HUES64 (cell line): ENCODE measurements around the gene MEP1B. TPM values are rescaled to one million over a fixed set of nuclear protein-coding genes. Genes with fewer than 3 reads are reported as not detected.
A peak's percentile ranks its signal among the peaks of the same experiment; 100 is the strongest.
"Not testable (repeated sequence)": the region's sequence is repeated elsewhere in the genome, so short reads cannot be mapped to it uniquely, and the experiment has no call there.

Experiments used
- H3K27ac ChIP-seq: 2 replicates; pipeline ENCODE4 v1.7.0; 2013; ENCODE audit warnings: low read depth, low read length, inconsistent platforms
- H3K27me3 ChIP-seq: 2 replicates; pipeline ENCODE4 v1.6.1; 2013; ENCODE audit warnings: mild to moderate bottlenecking, low read length; ENCODE audit not compliant: insufficient read depth
- H3K36me3 ChIP-seq: 2 replicates; pipeline ENCODE4 v1.6.1; 2013; ENCODE audit warnings: mild to moderate bottlenecking, low read length; ENCODE audit not compliant: insufficient read depth
- H3K4me1 ChIP-seq: 2 replicates; pipeline ENCODE4 v1.6.1; 2013; ENCODE audit warnings: mild to moderate bottlenecking, low read length, moderate library complexity; ENCODE audit not compliant: insufficient read depth
- H3K4me3 ChIP-seq: 2 replicates; pipeline ENCODE4 v1.5.1; 2013; ENCODE audit warnings: mild to moderate bottlenecking, low read length, moderate library complexity
- H3K9ac ChIP-seq: 2 replicates; pipeline ENCODE4 v1.6.1; 2013; ENCODE audit warnings: mild to moderate bottlenecking, low read depth, low read length
- H3K9me3 ChIP-seq: 2 replicates; pipeline ENCODE4 v1.6.1; 2013; ENCODE audit warnings: low read depth, low read length; ENCODE audit not compliant: insufficient read depth
- WGBS: fragments of 150-250, 120-280 bp; methylation state at CpG from one replicate; pipeline ENCODE4 v1.1.7; 2013; ENCODE audit warnings: missing lambda C conversion rate; 5-methylcytosine and 5-hydroxymethylcytosine counted together
- polyA plus RNA-seq, 2 experiments: library from polyadenylated mRNA; stranded (reverse); fragments of 50-300 nt; gene quantifications; one replicate each; pipeline ENCODE4 v1.2.3, GENCODE V29; 2013

MEP1B gene
- polyA plus RNA-seq (2013, experiment 1 of 2), result not detected
- polyA plus RNA-seq (2013, experiment 2 of 2), result not detected

- no peaks in the 10 kb centered on the region for H3K36me3 ChIP-seq
- H3K4me3 ChIP-seq, result no peak within 1 kb of the TSS
- H3K27ac ChIP-seq, result no peak within 1 kb of the TSS
- H3K27me3 ChIP-seq, result no peaks in the 10 kb centered on the region
- 95% methylated on average over 1 of the region's 2 CpGs for WGBS
- H3K9ac ChIP-seq, result no peak within 1 kb of the TSS
- no peaks in the 10 kb centered on the region for H3K9me3 ChIP-seq
- H3K4me1 ChIP-seq, result no peaks in the 10 kb centered on the region
Measured at GRCh38 chr18:32189790-32190189, at the start of gene MEP1B. MEP1B (plus strand) TSS chr18:32190039; CDS start chr18:32190071, 32 bp downstream.

DNA sequence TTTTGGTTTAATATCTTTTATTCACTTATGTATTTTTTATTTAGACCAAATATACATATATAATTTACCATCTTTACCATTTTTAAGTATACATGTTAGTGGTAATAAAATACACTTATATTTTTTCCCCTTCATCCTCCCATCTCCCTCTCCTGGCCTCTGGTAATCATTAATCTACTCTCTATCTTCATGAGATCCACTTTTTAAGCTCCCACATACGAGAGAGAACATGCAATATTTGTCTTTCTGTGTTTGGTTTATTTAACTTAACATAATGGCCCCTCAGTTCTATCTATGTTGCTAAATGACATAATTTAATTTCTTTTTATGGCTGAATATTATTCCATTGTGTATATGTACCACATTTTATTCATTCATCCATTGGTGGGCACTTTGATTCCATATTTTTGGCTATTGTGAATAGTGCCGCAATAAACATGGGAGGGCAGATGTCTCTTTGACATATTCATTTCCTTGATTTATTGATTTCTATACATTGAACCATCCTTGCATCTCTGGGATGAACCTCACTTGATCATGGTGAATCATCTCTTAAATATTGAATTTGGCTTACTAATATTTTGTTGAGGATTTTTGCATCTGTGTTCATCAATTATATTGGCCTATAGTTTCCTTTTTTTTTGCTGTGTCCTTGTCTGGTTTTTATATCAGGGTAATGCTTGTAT lies 41.5 kb upstream of the MEP1B start:
- 83% methylated on average over 1 of the region's 2 CpGs for WGBS
- Histone ChIP-seq H3K4me3 (no peak overlapping the region), H3K4me1 (no peaks in the 10 kb centered on the region), H3K9me3 (0 out of 2 replicates have a peak, but pooled peaks cover 2% of the 10 kb centered on the region), H3K36me3 (no peaks in the 10 kb centered on the region), H3K27me3 (no peaks in the 10 kb centered on the region), H3K27ac (no peak overlapping the region), H3K9ac (no peak overlapping the region)

DNA sequence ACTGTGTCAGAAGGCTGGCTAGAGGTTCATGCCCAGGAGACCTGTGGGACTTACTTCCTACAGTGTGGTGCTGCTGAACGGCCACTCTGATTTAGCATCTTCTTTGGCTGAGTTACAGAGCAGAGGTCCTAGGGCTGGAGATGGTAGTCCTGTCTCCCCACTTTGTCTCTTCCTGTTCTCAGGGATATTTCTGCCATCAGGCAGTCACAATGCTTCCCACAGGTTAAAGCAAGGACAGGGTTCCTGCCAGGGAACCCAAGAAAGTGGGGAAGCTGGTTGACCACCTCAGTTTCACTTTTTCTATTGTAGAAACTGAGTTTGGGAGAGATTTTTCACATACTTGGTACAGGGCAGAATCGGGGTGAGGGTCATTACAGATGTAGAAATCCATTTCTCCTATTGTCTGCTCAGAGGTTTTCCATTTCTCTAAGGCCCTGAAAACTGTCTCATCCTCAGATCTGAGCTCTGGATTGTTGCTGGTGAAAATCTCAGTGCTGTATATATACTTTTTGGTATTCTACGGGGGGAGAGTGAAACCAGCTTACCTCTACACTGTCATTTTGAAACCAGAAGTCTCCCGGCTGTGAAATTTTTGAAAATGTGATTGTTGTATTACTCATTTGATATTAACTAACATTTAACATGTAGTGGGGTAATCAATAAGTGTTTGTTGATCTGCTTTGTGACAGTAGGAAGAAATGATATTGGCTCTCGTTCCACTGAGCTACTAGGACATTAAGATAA lies 37.0 kb upstream of the MEP1B start:
- no peak overlapping the region for H3K9ac ChIP-seq
- H3K36me3 ChIP-seq, result no peaks in the 10 kb centered on the region
- no peak overlapping the region for H3K27ac ChIP-seq
- no peaks in the 10 kb centered on the region for H3K27me3 ChIP-seq
- WGBS, result 87% methylated on average over 4 of the region's 5 CpGs
- H3K9me3 ChIP-seq, result 0 out of 2 replicates have a peak, but pooled peaks cover 2% of the 10 kb centered on the region
- H3K4me3 ChIP-seq, result no peak overlapping the region
- H3K4me1 ChIP-seq, result no peaks in the 10 kb centered on the region

- Histone ChIP-seq H3K36me3 (no peaks in the 10 kb centered on the region), H3K9ac (no peak overlapping the region), H3K27ac (no peak overlapping the region), H3K9me3 (no peaks in the 10 kb centered on the region), H3K27me3 (no peaks in the 10 kb centered on the region), H3K4me3 (no peak overlapping the region), H3K4me1 (no peaks in the 10 kb centered on the region)
Measured at GRCh38 chr18:32156855-32157254, 33.0 kb upstream of the MEP1B start.

- Histone ChIP-seq H3K27ac (no peak overlapping the region), H3K9ac (no peak overlapping the region), H3K4me1 (no peaks in the 10 kb centered on the region), H3K4me3 (no peak overlapping the region), H3K27me3 (no peaks in the 10 kb centered on the region), H3K9me3 (no peaks in the 10 kb centered on the region), H3K36me3 (no peaks in the 10 kb centered on the region)
- WGBS, result 80% methylated on average over 5 of the region's 5 CpGs
Measured at GRCh38 chr18:32157580-32157979, 32.3 kb upstream of the MEP1B start.

DNA sequence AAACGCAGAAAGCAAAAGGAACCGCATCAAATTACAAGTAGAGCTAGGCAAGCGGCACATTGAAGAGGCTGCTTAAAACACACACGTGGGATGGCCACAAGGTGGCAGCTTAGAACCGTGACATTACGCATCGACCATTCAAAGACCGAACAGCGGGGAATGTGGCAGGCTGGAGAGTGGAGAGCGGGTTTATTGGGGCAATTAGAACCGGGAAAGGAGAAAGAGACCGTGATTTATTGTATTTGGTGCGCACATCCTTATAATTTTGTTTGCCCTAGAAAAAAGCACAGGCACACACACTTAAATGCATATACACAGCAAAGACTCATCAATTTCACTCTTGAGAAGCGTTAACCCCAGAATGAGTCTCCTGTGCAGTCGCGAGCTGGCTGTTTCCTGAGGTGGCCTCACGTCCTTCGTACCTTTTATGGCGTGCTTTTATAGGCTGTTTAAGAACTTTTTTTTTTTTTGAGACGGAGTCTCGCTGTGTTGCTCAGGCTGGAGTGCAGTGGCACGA lies 31.7 kb upstream of the MEP1B start:
- Histone ChIP-seq H3K9ac (no peak overlapping the region), H3K27me3 (no peaks in the 10 kb centered on the region), H3K4me1 (no peaks in the 10 kb centered on the region), H3K9me3 (no peaks in the 10 kb centered on the region), H3K4me3 (peak overlapping the region; percentile 23; the same call in 1 of the 2 replicates), H3K27ac (no peak overlapping the region), H3K36me3 (no peaks in the 10 kb centered on the region)
- 24% methylated on average over 22 of the region's 22 CpGs for WGBS

DNA sequence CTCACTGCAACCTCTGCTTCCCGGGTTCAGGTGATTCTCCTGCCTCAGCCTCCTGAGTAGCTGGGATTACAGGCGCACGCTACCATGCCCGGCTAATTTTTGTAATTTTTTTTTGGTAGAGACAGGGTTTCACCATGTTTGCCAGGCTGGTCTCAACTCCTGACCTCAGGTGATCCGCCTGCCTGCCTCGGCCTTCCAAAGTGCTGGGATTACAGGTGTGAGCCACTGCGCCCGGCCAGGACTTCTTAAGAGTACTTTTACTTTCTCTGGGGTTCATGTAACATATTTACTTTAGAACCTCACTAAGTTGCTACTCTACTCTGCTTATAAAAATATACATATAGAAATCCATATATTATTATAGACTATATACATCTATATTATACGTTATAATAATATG lies 31.2 kb upstream of the MEP1B start:
- H3K4me3 ChIP-seq, H3K4me1 ChIP-seq, H3K36me3 ChIP-seq, H3K9ac ChIP-seq, H3K9me3 ChIP-seq, H3K27ac ChIP-seq, H3K27me3 ChIP-seq: not testable (repeated sequence)
- WGBS, result 94% methylated on average over 9 of the region's 9 CpGs

GRCh38 chr18:32160547-32160946 lies 29.3 kb upstream of the MEP1B start:
- no peaks in the 10 kb centered on the region for H3K9me3 ChIP-seq
- H3K27ac ChIP-seq, result no peak overlapping the region
- no peak overlapping the region for H3K4me3 ChIP-seq
- no peaks in the 10 kb centered on the region for H3K27me3 ChIP-seq
- no peaks in the 10 kb centered on the region for H3K36me3 ChIP-seq
- 79% methylated on average over 1 of the region's 2 CpGs for WGBS
- no peaks in the 10 kb centered on the region for H3K4me1 ChIP-seq
- no peak overlapping the region for H3K9ac ChIP-seq

DNA sequence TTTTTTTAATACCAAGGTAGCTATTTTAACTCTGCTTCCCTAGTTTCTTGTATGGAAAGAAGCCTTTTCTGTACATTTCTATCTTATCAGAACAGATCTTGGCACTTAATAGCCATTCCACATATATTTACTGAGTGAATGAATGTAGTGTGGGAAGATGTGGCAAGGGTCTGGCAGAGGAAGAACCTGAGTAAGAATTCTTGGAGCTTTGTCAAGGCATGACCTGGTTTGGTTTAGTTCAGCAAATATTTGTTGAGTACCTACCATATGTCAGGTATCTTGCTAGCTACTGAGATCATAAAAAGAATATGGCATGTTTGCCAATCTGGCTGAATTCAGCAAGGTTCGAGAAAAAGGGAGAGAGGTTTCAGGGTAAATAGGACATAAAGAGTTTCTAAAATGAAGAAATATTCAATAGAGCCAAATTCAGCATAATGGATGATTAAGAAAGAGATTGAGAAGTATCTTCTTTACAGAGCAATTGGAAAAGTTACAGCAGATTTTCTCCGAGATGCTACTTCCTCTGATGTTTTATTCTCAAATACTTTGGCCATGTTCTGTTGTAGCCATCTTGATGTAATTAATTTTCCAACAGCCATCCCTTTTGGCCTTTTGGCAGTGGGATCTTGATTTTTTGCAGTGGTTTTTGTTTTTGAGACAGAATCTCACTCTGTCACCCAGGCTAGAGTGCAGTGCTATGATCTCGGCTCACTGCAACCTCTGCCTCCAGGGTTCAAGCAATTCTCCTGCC lies 21.7 kb upstream of the MEP1B start:
- 90% methylated on average over 3 of the region's 3 CpGs for WGBS
- H3K9me3 ChIP-seq, result no peaks in the 10 kb centered on the region
- H3K9ac ChIP-seq, result no peak overlapping the region
- H3K4me3 ChIP-seq, result no peak overlapping the region
- H3K4me1 ChIP-seq, result no peaks in the 10 kb centered on the region
- H3K27ac ChIP-seq, result no peak overlapping the region
- H3K27me3 ChIP-seq, result no peaks in the 10 kb centered on the region
- H3K36me3 ChIP-seq, result no peaks in the 10 kb centered on the region

GRCh38 chr18:32173654-32174053 lies 16.2 kb upstream of the MEP1B start:
- Histone ChIP-seq H3K27ac (no peak overlapping the region), H3K4me1 (no peaks in the 10 kb centered on the region), H3K9me3 (no peaks in the 10 kb centered on the region), H3K9ac (no peak overlapping the region), H3K4me3 (no peak overlapping the region), H3K27me3 (no peaks in the 10 kb centered on the region), H3K36me3 (no peaks in the 10 kb centered on the region)
- WGBS, result 78% methylated on average over 2 of the region's 3 CpGs

GRCh38 chr18:32174719-32175118 lies 15.1 kb upstream of the MEP1B start:
- H3K9me3 ChIP-seq, result no peaks in the 10 kb centered on the region
- no peaks in the 10 kb centered on the region for H3K27me3 ChIP-seq
- H3K4me3 ChIP-seq, result no peak overlapping the region
- no peaks in the 10 kb centered on the region for H3K4me1 ChIP-seq
- WGBS, result 90% methylated on average over 7 of the region's 7 CpGs
- H3K27ac ChIP-seq, result no peak overlapping the region
- H3K36me3 ChIP-seq, result no peaks in the 10 kb centered on the region
- H3K9ac ChIP-seq, result no peak overlapping the region
